Adipocyte (in vitro differentiated cells): ENCODE data around the gene CCDC110.

Experiments used
- DNase-seq: peaks from one replicate; pipeline ENCODE4 v3.0.0-alpha.2; 2015; ENCODE audit warnings: low read depth
- H3K27me3 ChIP-seq: replicated peaks from 2 replicates; pipeline ENCODE4 v1.7.0; 2013; ENCODE audit warnings: mild to moderate bottlenecking, low read length, moderate library complexity; ENCODE audit not compliant: control insufficient read depth, insufficient read depth
- H3K36me3 ChIP-seq: 2 replicates; pipeline ENCODE4 v1.7.0; 2013; ENCODE audit warnings: low read length, mild to moderate bottlenecking, moderate library complexity; ENCODE audit not compliant: control insufficient read depth, insufficient read depth, severe bottlenecking
- H3K4me1 ChIP-seq: 2 replicates; pipeline ENCODE4 v1.7.0; 2013; ENCODE audit warnings: mild to moderate bottlenecking, low read length, moderate library complexity; ENCODE audit not compliant: control insufficient read depth, insufficient read depth
- H3K4me3 ChIP-seq: 2 replicates; pipeline ENCODE4 v1.7.0; 2013; ENCODE audit warnings: mild to moderate bottlenecking, low read length, moderate library complexity
- H3K9ac ChIP-seq: 2 replicates; pipeline ENCODE4 v1.7.0; 2013; ENCODE audit warnings: mild to moderate bottlenecking, low read length, moderate library complexity
- H3K9me3 ChIP-seq: 2 replicates; pipeline ENCODE4 v1.7.0; 2013; ENCODE audit warnings: mild to moderate bottlenecking, low read length, moderate library complexity; ENCODE audit not compliant: control insufficient read depth

CCDC110 gene

DNA sequence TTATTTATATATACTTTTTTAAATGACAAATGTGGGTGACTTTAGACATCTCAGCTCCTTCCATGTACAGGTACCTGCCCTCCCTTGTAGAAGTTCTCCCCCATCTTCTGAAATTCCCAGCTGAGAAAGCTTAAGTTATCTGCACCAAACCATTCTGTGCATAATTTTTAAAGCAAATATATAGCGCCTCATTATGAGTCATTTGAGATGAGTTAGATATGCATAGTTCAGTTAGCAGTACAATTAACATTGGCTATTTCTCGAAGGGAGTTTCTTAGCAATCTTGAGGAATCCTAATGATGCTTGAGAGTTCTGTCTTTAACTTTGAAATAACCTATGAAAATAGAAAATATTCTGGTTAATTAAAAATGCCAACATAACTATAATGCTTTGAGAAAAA lies 26.3 kb downstream of the CCDC110 start:
- Histone ChIP-seq H3K27me3 (no peaks in the 10 kb centered on the region), H3K4me1 (no peaks in the 10 kb centered on the region), H3K9ac (no peak overlapping the region), H3K9me3 (no peaks in the 10 kb centered on the region), H3K36me3 (no peaks in the 10 kb centered on the region), H3K4me3 (no peak overlapping the region)
- no peak for DNase-seq

DNA sequence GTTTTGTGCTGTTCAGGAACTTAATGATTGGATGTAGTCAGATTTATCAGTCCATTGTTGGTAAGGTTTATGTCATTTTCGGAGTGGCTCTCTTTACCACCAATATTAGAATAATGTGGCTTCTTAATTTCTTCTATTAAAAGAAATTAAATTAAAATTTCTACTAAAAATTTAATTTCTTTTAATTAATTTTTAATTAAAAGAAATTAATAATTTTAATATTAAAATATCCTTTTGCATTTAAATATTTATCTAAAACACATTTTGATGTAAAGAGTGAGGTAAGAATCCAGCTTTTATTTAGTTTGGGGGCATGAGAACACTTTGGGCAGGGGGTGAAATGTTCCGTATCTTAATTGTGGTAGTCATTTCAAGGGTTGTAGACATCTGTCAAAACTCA lies 30.1 kb downstream of the CCDC110 start:
- Histone ChIP-seq H3K4me3 (no peak overlapping the region), H3K27me3 (no peaks in the 10 kb centered on the region), H3K4me1 (no peaks in the 10 kb centered on the region), H3K9me3 (no peaks in the 10 kb centered on the region), H3K36me3 (no peaks in the 10 kb centered on the region), H3K9ac (no peak overlapping the region)
- no peak for DNase-seq

DNA sequence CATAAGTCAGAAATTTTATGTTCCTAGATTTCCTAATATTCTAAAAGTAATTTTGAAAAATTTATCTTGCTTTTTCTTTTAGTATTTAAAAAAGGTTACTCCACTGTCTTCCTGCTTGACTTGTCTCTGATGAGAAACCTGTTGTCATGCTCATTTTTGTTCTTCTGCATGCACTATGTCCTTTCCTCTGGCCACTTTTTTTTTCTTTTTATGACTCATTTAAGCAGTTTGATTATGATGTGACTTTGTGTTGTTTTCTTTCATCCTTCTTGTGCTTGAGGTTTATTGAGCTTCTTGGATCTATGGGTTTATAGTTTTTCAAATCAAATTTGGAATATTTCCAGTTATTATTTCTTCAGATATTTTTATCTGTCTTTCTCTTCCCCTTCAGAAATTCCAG lies 33.7 kb downstream of the CCDC110 start:
- H3K4me3 ChIP-seq: no peak overlapping the region
- no peaks in the 10 kb centered on the region for H3K9me3 ChIP-seq
- no peak overlapping the region for H3K9ac ChIP-seq
- H3K4me1 ChIP-seq: no peaks in the 10 kb centered on the region
- H3K36me3 ChIP-seq: no peaks in the 10 kb centered on the region
- DNase-seq: no peak
- H3K27me3 ChIP-seq: no peaks in the 10 kb centered on the region

DNA sequence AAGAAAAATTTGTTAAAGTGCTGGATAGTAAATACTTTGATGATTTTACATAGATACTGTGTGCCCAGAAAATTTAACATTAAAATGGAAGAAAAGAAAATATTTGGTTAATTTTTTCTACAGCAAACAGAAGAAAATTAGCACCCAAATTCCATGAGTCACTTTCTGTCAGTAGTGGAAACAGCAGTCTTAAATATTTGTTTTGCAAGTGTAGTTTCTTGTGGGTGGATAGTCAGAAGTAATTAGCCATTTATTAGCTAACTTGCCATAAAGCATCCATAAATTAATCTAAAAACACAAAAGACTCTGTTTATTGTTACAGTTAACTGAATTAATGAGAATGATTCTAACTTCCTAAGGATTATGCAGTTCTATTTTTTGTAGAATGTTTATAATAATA lies 36.1 kb downstream of the CCDC110 start:
- Histone ChIP-seq H3K27me3 (no peaks in the 10 kb centered on the region), H3K36me3 (no peaks in the 10 kb centered on the region), H3K4me1 (no peaks in the 10 kb centered on the region), H3K9ac (no peak overlapping the region), H3K9me3 (no peaks in the 10 kb centered on the region), H3K4me3 (no peak overlapping the region)
- DNase-seq: no peak

DNA sequence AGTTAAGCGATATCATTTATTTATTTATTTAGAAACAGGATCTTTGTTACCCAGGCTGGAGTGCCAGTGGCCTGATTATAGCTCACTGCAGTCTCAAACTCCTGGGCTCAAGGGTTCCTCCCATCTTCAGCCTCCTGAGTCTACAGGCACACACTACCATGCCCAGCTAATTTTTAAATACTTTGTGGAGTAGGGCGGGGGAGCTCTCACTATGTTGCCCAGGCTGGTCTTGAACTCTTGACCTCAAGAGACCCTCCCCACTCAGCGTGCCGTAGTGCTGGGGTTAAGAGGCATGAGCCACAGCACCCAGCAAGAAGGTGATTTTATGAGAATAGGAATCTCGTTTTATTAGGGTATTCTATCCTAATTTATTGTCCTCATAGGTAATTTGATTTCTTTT lies 41.9 kb downstream of the CCDC110 start:
- Histone ChIP-seq H3K4me3 (no peak overlapping the region), H3K27me3 (no peaks in the 10 kb centered on the region), H3K36me3 (no peaks in the 10 kb centered on the region), H3K9me3 (no peaks in the 10 kb centered on the region), H3K4me1 (peaks cover 9% of the 10 kb centered on the region), H3K9ac (no peak overlapping the region)
- DNase-seq: no peak

DNA sequence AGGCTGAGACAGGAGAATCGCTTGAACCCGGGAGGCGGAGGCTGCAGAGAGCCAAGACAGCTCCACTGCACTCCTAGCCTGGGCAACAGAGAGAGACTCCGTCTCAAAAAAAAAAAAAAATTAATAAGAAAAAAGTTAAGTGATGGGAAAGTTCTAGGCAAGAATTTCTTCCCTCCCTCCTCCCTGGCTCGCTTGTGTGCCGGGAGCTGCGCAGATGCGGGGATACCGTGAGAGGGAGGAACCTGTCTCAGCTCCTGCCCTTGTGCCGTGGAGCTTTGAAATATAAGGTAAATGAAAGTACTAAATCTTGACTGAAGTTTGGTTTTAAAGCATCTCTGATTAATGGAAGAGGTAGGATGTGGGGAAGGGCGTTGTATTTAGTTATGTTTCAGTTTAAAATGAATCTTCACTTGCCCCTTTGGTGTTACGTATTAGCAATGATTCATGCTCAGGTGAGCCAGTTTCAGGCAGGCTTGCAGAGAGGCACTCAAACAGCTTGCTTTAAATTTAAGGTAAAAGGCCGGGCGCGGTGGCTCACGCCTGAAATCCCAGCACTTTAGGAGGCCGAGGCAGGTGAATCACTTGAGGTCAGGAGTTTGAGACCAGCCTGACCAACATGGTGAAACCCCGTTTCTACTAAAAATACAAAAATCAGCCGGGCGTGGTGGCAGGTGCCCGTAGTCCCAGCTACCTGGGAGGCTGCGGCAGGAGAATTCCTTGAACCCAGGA lies 44.4 kb downstream of the CCDC110 start:
- H3K4me1 ChIP-seq: peaks cover 18% of the 10 kb centered on the region
- H3K9ac ChIP-seq: no peak overlapping the region
- no peaks in the 10 kb centered on the region for H3K9me3 ChIP-seq
- DNase-seq: no peak
- H3K27me3 ChIP-seq: no peaks in the 10 kb centered on the region
- H3K4me3 ChIP-seq: no peak overlapping the region
- H3K36me3 ChIP-seq: no peaks in the 10 kb centered on the region

DNA sequence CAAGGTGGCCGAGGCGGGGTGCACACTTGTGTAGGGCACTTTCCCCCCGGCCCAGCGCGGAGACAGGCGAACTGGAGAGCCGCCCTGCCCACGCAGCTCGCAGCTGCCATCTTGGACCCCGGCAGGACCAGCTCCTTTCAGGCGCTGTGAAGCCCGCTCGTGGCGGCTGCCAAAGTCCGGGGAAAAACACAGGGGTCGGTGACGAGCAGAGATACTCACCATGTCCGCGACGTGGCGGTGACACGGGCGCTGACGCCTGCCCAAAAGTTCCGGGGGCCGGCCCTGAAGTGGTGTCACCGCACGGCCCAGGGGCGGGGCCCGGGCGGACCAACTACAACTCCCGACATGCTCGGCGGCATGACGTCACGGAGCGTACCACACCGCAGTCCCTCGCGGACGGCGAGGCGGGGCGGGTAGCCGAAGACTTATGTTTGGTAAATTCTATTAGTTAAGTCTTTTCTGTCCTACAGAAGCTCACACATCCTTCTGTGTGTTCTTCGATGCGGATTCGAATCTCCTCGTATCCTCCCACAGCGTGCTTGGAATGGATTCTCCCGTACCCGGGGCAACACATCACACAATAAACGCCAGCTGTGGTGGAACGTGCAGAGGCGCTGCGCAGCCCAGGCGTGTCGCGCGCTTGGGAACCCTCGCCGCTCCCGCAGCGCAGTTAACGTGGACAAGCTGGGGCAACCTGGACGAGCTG lies 45.7 kb downstream of the CCDC110 start, which contains the start of gene UFSP2:
UFSP2 (minus strand) TSS at position 318 of the 706 bp plus-strand sequence; CDS start at position 222, 96 bp downstream.
- Histone ChIP-seq H3K9ac (peak within 1 kb of the TSS; percentile 98), H3K4me3 (peak within 1 kb of the TSS; percentile 96), H3K9me3 (no peaks in the 10 kb centered on the region), H3K36me3 (no peaks in the 10 kb centered on the region), H3K27me3 (no peaks in the 10 kb centered on the region), H3K4me1 (peaks cover 28% of the 10 kb centered on the region)
- DNase-seq: peak; percentile 94

DNA sequence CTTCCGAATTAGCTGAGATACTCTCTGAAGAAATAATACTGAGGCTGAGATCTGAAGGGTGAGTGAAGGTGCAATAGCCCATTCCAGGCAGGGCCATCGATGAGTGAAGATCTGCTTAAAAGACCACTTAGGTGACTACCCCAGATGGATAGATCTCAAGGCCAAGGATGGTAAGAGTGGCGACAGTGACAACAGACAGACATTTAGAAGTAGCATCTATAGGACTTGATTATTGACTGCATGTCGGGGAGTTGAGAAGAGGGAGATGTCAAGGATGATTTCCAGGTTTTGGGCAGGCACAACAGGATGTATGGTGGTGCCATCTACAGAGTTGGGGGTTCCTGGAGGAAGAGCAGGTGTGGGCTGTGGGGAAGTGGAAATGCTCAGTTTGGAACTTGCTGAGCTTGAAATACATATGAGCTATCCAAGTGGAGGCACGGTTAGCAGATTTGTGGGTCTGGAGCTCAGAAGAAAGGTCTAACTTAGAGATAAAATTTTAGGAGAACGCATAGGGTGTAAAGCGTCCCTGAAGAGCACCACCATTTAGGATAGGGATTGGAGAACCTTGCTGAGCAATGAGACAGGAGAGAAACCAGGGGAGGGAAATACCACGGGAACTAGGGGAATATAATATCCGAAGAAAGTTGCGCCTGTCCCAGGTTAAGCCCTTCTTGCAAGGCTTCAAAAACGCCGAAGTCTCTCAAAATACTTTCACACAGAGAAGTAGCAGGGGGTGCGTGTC lies 46.5 kb downstream of the CCDC110 start:
- Histone ChIP-seq H3K9me3 (no peaks in the 10 kb centered on the region), H3K9ac (peak overlapping the region; percentile 98), H3K27me3 (no peaks in the 10 kb centered on the region), H3K36me3 (no peaks in the 10 kb centered on the region), H3K4me1 (peaks cover 28% of the 10 kb centered on the region), H3K4me3 (peak overlapping the region; percentile 96)
- DNase-seq: peak; percentile 21

DNA sequence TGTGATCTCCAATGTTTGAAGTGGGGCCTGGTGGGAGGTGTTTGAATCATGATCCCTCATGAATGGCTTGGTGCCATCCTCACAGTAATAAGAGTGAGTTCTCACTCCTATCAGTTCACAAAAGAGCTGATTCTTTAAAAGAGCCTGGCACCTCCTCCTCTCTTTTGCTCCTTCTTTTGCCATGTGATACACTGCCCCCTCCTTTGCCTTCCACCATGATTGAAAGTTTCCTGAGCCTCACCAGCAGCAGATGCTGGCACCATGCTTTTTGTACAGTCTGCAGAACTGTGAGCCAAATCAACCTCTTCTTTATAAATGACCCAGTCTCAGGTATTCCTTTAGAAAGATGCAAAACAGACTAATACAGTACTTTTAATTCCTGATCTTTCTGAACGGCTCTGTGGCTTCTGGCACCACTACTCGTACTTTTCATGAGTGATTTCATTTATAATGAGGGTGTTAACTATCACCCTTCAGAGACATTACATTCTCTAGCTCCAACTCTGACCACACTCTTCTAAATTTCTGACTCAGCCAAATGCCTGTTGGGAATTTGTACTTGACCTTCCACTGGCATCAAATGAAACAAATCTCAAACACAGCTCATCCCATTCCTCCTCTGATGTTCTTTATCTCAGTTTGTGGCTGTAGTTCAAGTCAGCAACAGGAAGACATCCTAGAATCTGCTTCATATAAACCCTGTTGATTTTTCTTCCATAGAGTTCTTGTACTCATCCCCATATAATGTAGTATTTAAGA lies 50.0 kb downstream of the CCDC110 start:
- Histone ChIP-seq H3K36me3 (peaks cover 16% of the 10 kb centered on the region), H3K27me3 (no peaks in the 10 kb centered on the region), H3K9me3 (no peaks in the 10 kb centered on the region), H3K4me1 (peaks cover 29% of the 10 kb centered on the region), H3K9ac (no peak overlapping the region), H3K4me3 (no peak overlapping the region)
- DNase-seq: peak; percentile 18

DNA sequence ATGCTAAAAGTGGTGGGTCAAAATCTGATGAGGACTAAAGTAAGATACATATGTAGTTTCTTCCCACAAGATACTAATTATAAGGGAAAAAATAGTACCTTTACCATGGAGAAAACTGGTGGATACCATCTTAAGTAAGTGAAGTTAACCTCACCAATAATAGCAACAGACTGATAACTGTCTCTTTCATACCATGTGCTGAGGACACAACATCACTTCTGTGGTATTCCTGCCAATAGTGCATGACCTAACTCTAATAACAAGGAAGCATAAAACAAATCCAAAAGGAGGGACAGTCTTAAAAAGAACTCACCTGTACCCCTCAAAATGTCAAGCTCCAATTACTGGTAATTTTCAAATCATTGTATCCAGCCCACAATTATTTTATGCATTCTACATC lies 54.6 kb downstream of the CCDC110 start:
- H3K27me3 ChIP-seq: no peaks in the 10 kb centered on the region
- H3K9me3 ChIP-seq: no peaks in the 10 kb centered on the region
- H3K4me3 ChIP-seq: no peak overlapping the region
- no peak overlapping the region for H3K9ac ChIP-seq
- peaks cover 51% of the 10 kb centered on the region for H3K36me3 ChIP-seq
- DNase-seq: no peak
- H3K4me1 ChIP-seq: peaks cover 13% of the 10 kb centered on the region

DNA sequence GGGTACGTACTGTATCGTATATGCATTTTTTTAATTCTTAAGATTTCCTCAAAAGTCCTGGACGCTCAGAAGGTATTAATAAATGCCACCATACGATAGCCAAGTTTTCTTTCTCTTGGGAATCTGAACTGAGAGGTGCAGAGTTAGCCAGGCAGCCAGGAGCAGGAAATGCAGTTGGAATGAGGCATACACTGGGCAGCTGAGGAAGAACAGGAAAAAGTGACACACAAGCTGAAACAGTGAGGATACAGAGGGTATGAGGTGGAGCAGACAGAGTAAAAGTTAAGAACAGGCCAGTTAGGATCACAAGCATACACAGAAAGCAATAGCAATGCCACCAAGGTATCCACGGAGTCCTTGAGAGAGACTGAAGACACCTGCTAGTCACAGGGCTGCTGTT lies 59.1 kb downstream of the CCDC110 start:
- Histone ChIP-seq H3K27me3 (no peaks in the 10 kb centered on the region), H3K4me1 (peaks cover 5% of the 10 kb centered on the region), H3K9me3 (no peaks in the 10 kb centered on the region), H3K9ac (no peak overlapping the region), H3K4me3 (no peak overlapping the region), H3K36me3 (peaks cover 70% of the 10 kb centered on the region)
- no peak for DNase-seq
